Activated CD8-positive, alpha-beta memory T cell treated with anti-CD3 and anti-CD28 coated beads for 48 hours (primary cell): Measurements from ENCODE around the gene TBC1D32.

Experiments used
- DNase-seq, 3 experiments: peaks; one replicate each; pipeline ENCODE4 v3.0.0-alpha.2; 2020; ENCODE audit warnings: low read depth in 2 of 3, low spot score in 2 of 3

TBC1D32 gene

GRCh38 chr6:121032268-121033006, 301.8 kb downstream of the TBC1D32 start:
- no peak for DNase-seq
